OCI-LY3 (cell line): ENCODE results near the gene ZXDC.

Source experiments
- H2AFZ ChIP-seq: fragments of 200-600, 300-600 bp; shearing (Covaris generic); 2 replicates; pipeline ENCODE4 v1.6.0; 2014; ENCODE audit warnings: antibody characterized with exemption, low read depth, low read length
- H3K27ac ChIP-seq: fragments of 200-600, 300-600 bp; sonication (generic); 2 replicates; pipeline ENCODE4 v1.5.1; 2014; ENCODE audit warnings: mild to moderate bottlenecking, low read length, moderate library complexity, mixed read lengths
- H3K27me3 ChIP-seq: fragments of 200-600, 300-600 bp; sonication (generic); 2 replicates; pipeline ENCODE4 v1.6.1; 2014; ENCODE audit warnings: low read depth, low read length, mixed read lengths
- H3K36me3 ChIP-seq: fragments of 200-600, 300-600 bp; sonication (generic); replicated peaks from 2 replicates; pipeline ENCODE3; 2014; ENCODE audit warnings: low read depth, low read length, mixed read lengths
- H3K4me1 ChIP-seq: fragments of 300-600, 200-600 bp; sonication (generic); 2 replicates; pipeline ENCODE4 v1.6.1; 2014; ENCODE audit warnings: low read length, mixed read lengths
- H3K4me2 ChIP-seq: fragments of 200-600, 300-600 bp; sonication (generic); 2 replicates; pipeline ENCODE4 v1.6.1; 2014; ENCODE audit warnings: low read length, mixed read lengths
- H3K4me3 ChIP-seq: fragments of 300-600, 200-600 bp; sonication (generic); 2 replicates; pipeline ENCODE4 v1.5.1; 2014; ENCODE audit warnings: antibody characterized with exemption, mild to moderate bottlenecking, low read length, moderate library complexity
- H3K79me2 ChIP-seq: fragments of 300-600, 200-600 bp; shearing (Covaris generic); 2 replicates; pipeline ENCODE4 v1.6.1; 2014; ENCODE audit warnings: mild to moderate bottlenecking, low read length, mixed read lengths
- H3K9ac ChIP-seq: fragments of 300-600, 200-600 bp; shearing (Covaris generic); 2 replicates; pipeline ENCODE4 v1.6.0; 2014; ENCODE audit warnings: mild to moderate bottlenecking, low read length, moderate library complexity
- H3K9me3 ChIP-seq: fragments of 200-600, 300-600 bp; shearing (Covaris generic); 2 replicates; pipeline ENCODE4 v1.6.1; 2014; ENCODE audit warnings: low read length, mixed read lengths; ENCODE audit not compliant: insufficient read depth
- H4K20me1 ChIP-seq: fragments of 200-600, 300-600 bp; sonication (generic); 2 replicates; pipeline ENCODE4 v1.6.1; 2016; ENCODE audit warnings: low read length, mixed read lengths; ENCODE audit not compliant: insufficient read depth
- EZH2phosphoT487 ChIP-seq: fragments of 200-600 bp; shearing (Covaris generic); IDR thresholded peaks from 2 replicates; pipeline ENCODE4 v1.6.1; 2018; ENCODE audit warnings: antibody characterized with exemption, mixed run types, low read depth
- TF ChIP-seq, protein P1 (sequence below): fragments of 200-600, 300-600 bp; sonication (generic); IDR thresholded peaks from 2 replicates; pipeline ENCODE4 v1.5.1; 2014; ENCODE audit warnings: antibody characterized with exemption, low read length, low read depth

Gene ZXDC

DNA sequence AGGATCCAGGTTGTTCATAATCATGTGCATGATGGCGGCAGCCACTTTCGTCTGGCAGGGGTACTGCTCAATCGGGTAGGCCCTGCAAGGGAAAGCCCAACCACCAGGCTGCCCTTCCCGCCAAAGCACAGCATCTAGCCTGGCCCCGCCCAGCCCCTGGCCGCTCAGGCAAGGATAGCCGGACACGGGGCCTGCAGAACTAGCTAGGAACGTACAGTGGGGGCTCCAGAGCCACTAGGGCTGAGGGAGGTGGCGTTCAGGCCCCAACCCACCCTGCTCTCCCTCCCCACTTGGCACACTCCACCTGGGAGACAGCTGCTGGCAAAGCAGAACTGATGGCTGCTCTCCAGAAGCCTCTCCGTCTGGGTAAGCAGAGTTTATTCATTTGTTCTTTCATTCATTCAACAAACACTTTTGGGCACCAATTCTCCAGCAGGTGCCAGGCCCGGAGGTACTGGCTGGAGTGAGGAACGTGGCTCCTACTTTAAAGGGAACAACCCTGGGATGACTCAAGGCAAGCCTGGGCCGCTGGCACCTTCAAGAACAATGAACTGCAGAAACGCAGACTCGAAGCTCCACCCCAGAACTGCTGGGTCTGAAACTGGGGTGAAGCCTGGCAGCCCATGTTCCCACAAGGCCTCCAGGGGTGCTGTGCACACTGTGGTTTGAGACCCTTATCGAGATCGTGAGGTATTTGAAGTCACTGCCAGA lies 34.1 kb upstream of the ZXDC start:
- Histone ChIP-seq H3K9me3 (no peaks in the 10 kb centered on the region), H3K4me1 (no peaks in the 10 kb centered on the region), H3K27ac (no peak overlapping the region), H4K20me1 (no peaks in the 10 kb centered on the region), H3K36me3 (no peaks in the 10 kb centered on the region), H2AFZ (no peak overlapping the region), H3K79me2 (no peaks in the 10 kb centered on the region), H3K4me2 (no peak overlapping the region), H3K27me3 (0 out of 2 replicates have a peak, but pooled peaks cover under 1% of the 10 kb centered on the region), H3K4me3 (no peak overlapping the region), H3K9ac (no peak overlapping the region)
- TF ChIP-seq EZH2phosphoT487 = no peak
- TF ChIP-seq, protein P1, sequence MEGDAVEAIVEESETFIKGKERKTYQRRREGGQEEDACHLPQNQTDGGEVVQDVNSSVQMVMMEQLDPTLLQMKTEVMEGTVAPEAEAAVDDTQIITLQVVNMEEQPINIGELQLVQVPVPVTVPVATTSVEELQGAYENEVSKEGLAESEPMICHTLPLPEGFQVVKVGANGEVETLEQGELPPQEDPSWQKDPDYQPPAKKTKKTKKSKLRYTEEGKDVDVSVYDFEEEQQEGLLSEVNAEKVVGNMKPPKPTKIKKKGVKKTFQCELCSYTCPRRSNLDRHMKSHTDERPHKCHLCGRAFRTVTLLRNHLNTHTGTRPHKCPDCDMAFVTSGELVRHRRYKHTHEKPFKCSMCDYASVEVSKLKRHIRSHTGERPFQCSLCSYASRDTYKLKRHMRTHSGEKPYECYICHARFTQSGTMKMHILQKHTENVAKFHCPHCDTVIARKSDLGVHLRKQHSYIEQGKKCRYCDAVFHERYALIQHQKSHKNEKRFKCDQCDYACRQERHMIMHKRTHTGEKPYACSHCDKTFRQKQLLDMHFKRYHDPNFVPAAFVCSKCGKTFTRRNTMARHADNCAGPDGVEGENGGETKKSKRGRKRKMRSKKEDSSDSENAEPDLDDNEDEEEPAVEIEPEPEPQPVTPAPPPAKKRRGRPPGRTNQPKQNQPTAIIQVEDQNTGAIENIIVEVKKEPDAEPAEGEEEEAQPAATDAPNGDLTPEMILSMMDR = no peak

DNA sequence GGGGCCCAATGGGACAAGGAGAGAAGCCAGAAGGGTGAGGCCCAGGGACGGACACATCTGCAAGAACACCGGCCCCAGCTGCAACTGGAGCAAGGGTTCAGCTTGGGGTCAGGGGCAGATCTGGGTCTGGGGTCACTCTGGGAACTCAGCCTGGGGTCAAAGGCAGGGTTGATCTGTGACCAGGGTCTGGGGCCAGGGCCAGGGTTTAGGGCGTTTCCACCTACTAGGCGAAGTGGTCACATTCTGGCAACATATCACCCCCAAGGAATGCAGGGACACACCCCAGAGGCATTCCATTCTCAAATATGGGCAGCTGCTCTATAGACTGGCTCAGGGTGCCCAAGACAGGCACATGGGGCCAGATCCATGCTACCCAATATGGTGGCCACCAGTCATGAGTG lies 32.9 kb upstream of the ZXDC start:
- TF ChIP-seq, protein P1 = no peak
- no peak for TF ChIP-seq EZH2phosphoT487
- Histone ChIP-seq H2AFZ (no peak overlapping the region), H3K79me2 (no peaks in the 10 kb centered on the region), H3K9me3 (no peaks in the 10 kb centered on the region), H3K9ac (no peak overlapping the region), H3K27me3 (0 out of 2 replicates have a peak, but pooled peaks cover 3% of the 10 kb centered on the region), H3K36me3 (no peaks in the 10 kb centered on the region), H3K4me2 (no peak overlapping the region), H3K4me1 (no peaks in the 10 kb centered on the region), H4K20me1 (no peaks in the 10 kb centered on the region), H3K27ac (no peak overlapping the region), H3K4me3 (no peak overlapping the region)

DNA sequence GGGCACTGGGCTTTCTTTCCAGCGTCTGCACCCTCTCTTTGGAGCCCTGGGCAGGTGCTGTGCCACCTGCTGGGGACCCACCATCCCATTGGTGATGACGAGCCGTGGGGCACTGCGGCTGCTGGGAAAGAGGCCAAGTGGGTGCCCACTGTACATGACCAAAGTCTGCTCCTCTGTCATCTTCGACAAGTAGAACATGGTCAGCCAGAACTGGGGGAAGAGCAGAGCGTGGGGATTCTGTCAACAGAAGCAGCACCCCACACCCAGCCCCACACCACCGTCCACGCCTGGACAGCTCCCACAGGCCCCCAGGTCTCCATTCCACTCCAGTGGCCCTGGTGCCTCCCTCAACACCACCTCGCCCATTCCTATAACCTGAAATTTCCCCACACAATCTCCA lies 32.2 kb upstream of the ZXDC start:
- H3K9ac ChIP-seq = no peak overlapping the region
- no peak overlapping the region for H3K4me3 ChIP-seq
- H3K4me1 ChIP-seq = no peaks in the 10 kb centered on the region
- H3K9me3 ChIP-seq = no peaks in the 10 kb centered on the region
- no peaks in the 10 kb centered on the region for H3K36me3 ChIP-seq
- no peak overlapping the region for H3K27ac ChIP-seq
- no peak overlapping the region for H2AFZ ChIP-seq
- H3K27me3 ChIP-seq = 0 out of 2 replicates have a peak, but pooled peaks cover 3% of the 10 kb centered on the region
- TF ChIP-seq, protein P1 = no peak
- no peak for TF ChIP-seq EZH2phosphoT487
- no peak overlapping the region for H3K4me2 ChIP-seq
- no peaks in the 10 kb centered on the region for H3K79me2 ChIP-seq
- H4K20me1 ChIP-seq = no peaks in the 10 kb centered on the region

DNA sequence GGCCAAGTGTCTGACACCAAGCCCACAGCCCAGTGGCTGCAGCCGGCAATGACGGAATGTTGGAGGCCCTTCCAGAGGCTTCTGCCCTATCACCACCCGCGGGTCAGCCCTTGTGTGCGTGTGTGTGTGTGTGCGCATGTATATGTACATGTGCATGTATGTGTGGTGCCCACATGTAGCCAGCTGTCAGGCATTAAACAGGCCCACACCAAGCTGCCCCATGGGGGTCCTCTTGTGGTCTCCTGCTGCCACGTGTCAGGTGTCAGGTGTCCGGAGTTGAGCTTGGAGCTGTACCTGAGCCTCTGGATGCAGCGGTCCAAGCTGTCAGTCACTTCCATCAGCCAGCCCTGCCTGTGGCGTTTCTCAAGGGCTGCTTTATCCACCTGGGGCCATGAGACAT lies 28.0 kb upstream of the ZXDC start:
- no peaks in the 10 kb centered on the region for H3K9me3 ChIP-seq
- H3K4me1 ChIP-seq = no peaks in the 10 kb centered on the region
- no peak overlapping the region for H3K4me2 ChIP-seq
- 0 out of 2 replicates have a peak, but pooled peaks cover 3% of the 10 kb centered on the region for H3K27me3 ChIP-seq
- TF ChIP-seq, protein P1 = no peak
- no peak for TF ChIP-seq EZH2phosphoT487
- H3K4me3 ChIP-seq = no peak overlapping the region
- H3K79me2 ChIP-seq = no peaks in the 10 kb centered on the region
- no peaks in the 10 kb centered on the region for H3K36me3 ChIP-seq
- H3K9ac ChIP-seq = no peak overlapping the region
- H4K20me1 ChIP-seq = no peaks in the 10 kb centered on the region
- no peak overlapping the region for H2AFZ ChIP-seq
- no peak overlapping the region for H3K27ac ChIP-seq
